ENCODE measurements around the gene WWOX.

The WWOX gene

DNA sequence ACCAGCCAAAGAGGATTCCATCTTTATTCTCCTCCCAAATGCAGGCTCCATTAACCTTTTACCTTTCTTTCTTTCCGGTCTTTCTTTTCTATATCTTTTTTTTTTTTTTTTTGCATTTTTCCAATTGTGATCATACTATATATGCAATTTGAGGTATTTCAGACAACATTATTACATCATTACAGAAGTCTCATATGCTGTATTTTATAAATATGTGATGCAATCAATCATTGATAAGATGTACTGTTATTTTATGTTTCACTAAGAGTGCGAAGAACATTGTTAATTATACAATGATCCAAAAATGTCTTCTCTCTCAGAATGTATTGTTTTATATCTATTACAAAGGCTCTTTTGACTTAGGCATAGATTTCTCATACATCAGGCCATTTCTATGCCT lies 683.1 kb downstream of the WWOX start:
- no peak for DNase-seq (ENCODE audit: low read depth in 1 of 2, low spot score in 1 of 2)

DNA sequence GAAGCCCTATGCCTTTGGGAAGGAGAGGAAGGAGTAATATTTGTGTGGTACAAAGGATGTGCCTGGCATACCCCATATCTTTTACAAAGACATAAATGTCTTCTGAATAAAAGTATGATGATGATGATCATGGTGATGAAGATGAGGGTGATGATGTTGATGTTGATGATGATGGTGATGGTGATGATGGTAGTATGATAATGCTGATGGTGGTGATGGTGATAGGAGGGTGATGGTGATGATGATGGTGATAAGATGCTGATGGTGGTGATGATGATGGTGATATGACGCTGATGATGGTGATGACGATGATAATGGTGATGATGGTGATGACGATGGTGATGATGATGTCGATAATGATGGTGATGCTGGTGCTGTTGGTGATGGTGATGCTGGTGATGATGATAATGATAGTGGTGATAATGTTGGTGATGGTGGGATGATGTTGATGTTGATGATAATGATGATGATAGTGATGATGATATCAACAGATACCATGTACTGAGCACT lies 684.2 kb downstream of the WWOX start:
- no peak for DNase-seq (ENCODE audit: low read depth in 1 of 2, low spot score in 1 of 2)

DNA sequence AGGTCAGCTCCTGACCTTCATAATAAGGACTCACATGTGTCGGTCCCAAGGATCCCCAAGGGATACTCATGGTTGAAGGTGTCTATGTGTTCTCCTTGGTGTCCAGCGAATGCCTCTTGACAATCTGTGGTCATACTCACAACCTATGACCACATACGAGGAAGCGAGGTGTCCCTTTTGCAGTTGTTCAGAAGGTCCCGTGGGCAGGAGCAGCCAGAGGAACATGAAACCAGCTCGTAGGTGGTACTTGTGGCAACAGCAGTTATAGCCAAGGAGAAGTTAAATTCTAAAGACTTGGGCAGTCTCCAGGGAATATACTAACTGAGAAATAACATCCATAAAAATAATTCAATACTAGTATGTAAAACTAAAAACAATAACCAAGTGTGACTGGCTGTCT lies 685.3 kb downstream of the WWOX start:
- DNase-seq (ENCODE audit: low read depth in 1 of 2, low spot score in 1 of 2) = no peak

DNA sequence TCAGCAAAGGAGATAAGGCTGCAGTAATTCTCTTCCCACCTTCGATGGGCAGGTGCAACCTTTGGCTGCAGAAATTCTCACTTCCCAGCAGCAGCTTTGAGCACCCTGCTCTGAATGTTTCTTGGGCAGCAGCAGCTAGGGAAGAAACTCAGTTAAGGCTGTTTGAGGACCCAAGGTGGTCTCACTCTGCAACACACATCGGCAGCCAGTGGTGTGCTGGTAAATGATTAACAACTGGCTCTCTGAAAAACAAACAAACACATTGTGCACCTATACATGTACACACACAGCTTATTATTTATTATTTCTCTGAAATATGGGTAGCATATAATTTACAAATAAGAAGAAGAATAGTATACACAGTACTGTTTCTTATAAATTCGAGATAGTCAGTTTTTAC lies 685.8 kb downstream of the WWOX start:
- no peak for DNase-seq (ENCODE audit: low read depth in 1 of 2, low spot score in 1 of 2)

DNA sequence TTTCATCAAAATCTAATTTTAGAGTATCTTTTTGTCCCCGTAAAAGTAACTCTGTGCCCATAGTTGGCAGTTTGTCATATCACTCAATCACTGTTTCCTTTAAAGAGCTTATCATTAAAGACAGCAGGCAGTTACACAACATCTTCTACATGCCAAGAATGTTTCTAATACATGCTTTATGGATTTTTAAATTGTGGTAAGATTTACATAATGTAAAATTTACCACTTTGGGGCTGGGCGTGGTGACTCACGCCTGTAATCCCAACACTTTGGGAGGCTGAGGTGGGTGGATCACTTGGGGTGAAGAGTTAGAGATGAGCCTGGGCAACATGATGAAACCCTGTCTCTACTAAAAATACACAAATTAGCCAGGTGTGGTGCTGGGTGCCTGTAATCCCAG lies 687.2 kb downstream of the WWOX start:
- DNase-seq (ENCODE audit: low read depth in 1 of 2, low spot score in 1 of 2) = no peak

DNA sequence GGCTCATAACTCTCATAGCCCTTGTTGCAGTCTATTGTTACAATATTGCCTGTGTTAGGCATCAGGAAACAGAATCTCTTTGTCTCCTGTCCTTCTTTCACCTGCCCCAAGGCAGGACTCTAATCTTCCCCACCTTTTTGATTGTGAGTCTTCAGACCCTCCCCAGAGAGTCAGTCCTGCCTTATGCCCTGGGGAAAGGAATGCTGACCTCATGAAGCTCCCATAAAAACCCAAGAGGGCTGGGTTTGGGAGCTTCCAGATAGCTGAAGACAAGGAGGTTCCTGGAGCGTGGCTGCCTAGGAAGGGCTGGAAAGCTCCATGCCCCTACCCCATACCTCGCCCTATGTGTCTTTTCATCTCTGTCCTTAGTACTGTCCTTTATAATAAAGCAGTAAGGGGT lies 688.8 kb downstream of the WWOX start:
- no peak for DNase-seq (ENCODE audit: low read depth in 1 of 2, low spot score in 1 of 2)

DNA sequence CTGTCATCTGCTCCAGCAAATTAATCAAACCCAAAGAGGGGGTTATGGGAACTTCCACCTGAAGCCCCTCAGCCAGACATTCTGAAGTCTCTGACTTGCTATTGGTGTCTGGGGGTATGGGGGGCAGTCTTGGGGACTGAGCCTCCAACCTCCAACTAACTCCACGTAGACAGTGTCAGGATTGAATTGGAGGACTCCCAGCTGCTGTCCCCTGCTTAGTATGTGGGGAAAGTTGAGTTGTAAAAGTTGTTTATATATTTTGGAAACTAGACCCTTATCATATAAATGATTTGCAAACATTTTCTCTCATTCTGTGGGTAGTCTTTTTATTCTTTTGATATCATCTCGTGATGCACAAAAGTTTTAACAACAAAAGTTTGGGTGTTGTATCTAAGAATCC lies 689.2 kb downstream of the WWOX start:
- DNase-seq (ENCODE audit: low read depth in 1 of 2, low spot score in 1 of 2) = no peak

DNA sequence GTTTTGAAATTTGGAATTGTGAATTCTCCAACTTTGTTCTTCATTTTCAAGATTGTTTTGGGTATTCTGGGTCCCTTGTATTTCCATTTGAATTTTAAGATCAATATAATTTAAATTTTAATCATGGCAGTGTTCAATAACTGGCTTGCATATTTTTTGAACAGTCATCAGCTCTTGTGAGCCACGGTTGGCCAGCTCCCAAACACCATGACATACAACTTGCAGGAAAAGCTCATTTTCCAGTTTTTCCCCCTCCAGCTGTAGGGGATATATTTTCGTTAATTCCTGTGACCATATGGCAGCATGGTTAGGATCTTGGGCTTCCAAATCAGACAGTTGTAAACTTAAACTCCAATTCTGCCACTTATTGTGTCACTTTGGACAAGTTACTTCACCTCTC lies 690.1 kb downstream of the WWOX start:
- no peak for DNase-seq (ENCODE audit: low read depth in 1 of 2, low spot score in 1 of 2)

DNA sequence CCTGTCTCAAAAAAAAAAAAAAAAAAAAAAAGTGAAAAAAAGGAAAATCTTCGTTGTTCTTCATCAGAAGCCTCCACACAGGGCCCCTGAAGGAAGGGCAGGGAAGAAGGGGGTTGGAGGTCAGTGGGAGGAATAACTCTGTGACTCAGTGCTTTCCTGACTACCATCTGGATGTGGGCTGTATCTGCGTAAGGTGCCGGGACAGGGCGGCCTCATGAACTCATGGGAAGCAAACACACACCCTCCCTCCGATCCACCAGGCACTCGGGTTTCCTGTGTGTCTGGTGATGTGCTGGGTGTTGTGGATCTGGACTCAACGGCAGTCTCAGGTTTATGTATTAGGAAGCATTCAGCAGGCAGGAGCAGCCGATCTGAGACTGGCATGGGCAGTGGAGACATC lies 691.6 kb downstream of the WWOX start:
- DNase-seq (ENCODE audit: low read depth in 1 of 2, low spot score in 1 of 2) = no peak

DNA sequence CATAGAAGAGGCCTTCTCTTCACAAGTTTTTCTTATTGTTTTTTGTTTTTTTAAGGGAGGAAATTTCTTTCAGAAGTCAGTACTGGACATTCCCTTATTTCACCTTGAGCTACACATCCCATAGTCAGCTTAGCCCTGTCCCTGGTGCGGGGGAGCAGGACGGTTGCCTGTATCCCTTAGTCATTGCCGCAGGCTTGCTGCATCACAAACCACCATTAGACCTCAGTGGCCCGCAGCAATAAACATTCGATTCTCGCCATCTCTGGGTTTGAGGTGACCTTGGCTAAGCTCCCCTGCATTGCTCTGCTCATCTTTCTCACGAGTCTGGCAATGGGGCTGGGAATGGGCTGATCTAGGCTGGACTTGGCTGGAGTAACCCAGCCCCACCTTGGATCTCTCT lies 692.5 kb downstream of the WWOX start:
- no peak for DNase-seq (ENCODE audit: low read depth in 1 of 2, low spot score in 1 of 2)

DNA sequence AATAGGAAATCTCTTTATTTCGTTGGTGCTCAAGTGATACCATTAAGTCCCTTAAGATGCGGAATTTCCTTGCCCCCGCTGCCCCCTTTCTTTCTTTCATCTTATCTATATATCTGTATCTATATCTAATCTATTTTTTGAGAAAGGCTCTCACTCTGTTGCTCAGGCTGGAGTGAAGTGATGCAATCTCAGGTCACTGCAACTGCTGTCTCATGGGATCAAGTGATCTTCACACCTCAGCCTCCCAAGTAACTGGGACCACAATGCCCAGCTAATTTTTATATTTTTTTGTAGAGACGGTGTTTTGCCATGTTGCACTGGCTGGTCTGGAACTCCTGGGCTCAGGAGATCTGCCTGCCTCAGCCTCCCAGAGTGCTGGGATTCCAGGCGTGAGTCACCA lies 693.5 kb downstream of the WWOX start:
- DNase-seq (ENCODE audit: low read depth in 1 of 2, low spot score in 1 of 2) = no peak

DNA sequence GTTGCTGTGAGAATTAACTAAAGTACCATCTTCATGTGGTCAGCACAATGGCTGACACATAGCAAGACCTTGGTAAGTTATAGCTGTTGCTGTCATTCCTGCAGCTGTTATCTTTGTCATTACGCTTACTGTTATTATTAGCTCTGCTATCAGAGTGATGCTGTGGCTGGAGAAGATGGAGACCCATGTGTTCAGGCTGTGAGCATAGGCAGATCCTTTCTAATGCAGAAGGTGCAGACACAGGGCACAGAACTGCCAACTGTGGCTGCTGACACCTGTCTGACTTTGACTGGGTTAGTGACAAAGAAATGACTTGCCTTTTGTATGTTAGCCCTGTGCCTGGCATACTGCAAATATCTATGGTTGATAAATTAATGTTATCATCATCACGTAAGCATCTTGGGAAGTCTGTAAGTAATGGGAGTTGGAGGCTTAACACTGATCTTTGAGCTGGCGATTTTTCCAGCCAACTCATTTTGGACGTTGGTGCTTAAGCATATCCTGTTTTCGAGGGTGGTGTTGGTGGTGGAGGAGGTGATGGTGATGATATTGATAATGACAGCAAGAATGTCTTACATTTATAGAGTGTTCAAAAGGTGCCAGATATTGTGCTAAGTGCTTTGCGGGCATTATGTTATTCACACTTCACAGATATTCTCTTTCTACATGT lies 695.3 kb downstream of the WWOX start:
- DNase-seq (ENCODE audit: low read depth in 1 of 2, low spot score in 1 of 2) = no peak

DNA sequence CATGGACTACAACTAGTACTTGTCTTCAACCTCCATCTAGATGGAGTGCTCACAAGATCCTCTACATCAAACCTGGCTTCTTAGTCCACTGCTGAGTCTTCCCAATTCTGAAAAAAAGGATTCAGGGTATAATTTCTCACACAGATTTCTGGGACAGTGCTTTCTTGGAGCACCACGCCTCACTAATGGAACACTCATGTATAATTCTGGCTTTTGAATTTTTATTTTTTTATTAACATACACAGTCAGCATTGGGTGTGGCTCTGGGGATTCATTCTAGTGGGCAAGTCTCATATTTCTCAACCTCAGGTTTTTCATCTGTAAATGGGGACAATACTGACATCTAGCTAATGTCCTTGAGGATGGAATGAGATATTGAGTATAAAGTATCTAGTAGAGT lies 696.0 kb downstream of the WWOX start:
- DNase-seq (ENCODE audit: low read depth in 1 of 2, low spot score in 1 of 2) = no peak

DNA sequence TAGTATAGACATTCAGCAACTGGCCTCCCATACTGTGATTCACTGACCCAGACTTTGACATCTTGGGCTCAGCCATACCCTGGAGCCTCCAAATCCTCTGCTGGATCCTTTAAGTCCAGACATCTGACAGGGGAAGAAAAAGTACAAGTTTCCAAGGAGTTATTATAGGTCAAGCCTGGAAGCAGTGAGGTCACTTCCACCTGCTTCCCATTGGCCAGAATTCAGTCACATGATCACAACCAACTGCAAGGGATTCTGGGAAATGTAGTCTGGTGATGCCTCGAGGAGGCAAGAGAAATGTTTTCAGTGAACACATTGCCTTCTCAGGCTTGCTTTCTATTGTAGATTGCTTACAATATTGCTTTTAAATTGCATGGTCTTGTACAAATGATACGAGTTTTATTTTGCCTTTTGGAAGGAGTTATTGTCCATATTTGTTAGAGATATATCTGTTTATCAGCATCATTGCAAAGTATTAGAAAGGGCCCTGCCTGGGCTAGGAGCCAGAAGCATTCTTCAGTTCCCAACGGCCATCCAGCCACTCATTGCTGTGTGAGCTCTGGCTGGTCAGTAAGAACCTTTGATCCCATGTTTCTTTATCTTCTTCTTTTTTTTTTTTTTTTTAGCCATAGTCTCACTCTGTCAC lies 696.9 kb downstream of the WWOX start:
- DNase-seq (ENCODE audit: low read depth in 1 of 2, low spot score in 1 of 2) = no peak

DNA sequence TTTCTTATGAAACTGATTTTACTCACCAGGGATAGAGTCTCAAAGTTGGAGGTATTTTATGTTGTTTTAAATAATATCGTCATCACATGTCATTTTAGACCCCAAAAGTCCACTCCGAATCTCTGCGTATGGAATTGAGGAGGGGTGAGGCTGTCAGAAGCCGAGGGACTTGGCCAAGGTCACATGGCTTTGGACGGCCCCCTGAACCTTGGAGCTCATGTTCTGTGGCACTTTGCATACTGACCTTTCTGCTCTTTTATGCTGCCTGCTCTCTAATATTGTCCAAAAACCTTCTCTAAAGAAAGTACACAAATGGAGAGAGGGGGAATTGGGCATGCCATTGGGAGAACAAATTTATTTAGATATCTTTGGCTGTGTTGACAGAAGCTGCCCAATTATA lies 700.0 kb downstream of the WWOX start:
- no peak for DNase-seq (ENCODE audit: low read depth in 1 of 2, low spot score in 1 of 2)

DNA sequence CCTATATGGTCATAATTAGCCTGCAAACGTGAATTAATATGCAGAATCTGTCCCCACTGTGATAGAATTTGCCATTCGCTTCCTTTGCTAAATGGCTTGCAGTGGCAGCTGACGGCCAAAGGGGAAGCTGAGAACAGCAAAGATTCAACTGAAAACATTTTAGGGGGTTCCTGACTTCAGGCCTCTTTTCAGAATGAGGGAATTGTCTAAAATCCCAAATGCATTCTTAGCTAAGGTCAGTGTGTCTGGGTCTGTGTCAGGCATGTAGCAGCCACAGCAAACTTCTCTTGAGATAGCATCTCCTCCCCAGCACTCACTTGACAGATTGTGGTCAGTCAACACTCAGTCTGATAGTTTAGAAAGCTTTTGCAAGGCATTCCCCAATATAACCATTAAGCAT lies 701.1 kb downstream of the WWOX start:
- DNase-seq (ENCODE audit: low read depth in 1 of 2, low spot score in 1 of 2) = no peak

DNA sequence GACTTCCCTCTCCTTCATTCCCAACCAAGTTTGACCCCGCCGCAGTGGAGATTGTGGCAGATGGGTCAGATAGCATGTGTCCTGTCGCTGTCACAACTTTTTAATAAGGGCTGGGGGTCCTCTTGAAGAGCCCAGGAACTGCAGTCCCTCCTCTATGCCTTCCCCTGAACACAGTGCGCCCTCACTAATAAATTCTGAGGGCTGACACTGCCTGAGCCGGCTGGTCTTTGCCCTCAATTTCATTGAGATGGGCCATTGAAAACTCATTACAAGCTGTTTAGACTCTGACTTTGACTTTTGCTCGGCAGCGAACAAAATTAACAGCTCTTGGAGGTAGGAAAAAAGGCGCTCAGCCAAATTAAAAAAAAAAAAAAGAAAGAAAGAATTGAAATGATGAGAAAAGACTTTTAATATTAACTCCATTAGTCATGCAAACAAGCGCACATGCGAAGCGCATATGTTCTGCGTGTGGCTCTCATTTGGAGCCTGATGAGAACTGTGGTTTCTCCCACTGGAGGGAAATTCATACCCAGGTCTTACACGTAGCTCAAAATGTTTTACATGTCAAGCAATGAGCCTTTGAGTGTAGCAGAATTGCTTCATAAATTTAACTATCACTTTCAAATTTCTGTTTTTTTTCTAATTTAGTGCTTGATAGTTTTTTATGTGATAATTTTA lies 704.7 kb downstream of the WWOX start:
- no peak for DNase-seq (ENCODE audit: low read depth in 1 of 2, low spot score in 1 of 2)

DNA sequence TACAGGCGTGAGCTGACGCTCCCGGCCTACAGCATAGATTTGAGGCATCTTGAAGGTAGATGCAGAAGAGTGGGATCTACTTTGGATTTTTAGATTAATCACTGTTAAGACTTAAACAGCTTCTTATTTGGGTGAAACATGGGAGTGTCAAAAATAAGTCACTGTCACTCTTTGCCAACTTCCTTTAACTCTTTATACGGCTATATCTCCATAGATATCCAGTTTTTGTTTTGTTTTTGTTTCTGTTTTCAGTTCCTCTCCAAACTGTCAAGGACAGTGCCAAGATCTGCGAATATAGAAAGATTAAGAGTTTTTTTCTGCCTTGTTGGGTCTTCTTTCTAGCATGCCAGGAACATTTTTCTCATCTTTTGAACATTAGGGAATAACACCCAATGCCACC lies 706.1 kb downstream of the WWOX start:
- DNase-seq (ENCODE audit: low read depth in 1 of 2, low spot score in 1 of 2) = no peak

DNA sequence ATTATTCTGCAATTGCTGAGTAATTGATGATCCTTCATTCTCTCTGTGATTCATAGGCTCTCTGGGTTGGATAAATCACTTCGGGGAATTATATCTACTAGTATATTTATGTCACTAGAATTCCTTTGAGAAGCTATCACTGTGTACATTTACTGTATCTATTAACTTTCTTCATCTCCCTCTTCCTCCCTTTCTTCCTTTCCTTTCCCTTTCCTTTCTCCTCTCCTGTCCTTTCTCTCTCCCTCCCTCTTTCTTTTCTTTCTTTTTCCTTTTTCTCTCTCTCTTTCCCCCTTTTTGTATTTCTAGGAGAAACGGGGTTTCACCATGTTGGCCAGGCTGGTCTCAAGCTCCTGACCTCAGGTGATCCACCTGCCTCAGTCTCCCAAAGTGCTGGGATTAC lies 711.8 kb downstream of the WWOX start:
- DNase-seq (ENCODE audit: low read depth in 1 of 2, low spot score in 1 of 2) = no peak

DNA sequence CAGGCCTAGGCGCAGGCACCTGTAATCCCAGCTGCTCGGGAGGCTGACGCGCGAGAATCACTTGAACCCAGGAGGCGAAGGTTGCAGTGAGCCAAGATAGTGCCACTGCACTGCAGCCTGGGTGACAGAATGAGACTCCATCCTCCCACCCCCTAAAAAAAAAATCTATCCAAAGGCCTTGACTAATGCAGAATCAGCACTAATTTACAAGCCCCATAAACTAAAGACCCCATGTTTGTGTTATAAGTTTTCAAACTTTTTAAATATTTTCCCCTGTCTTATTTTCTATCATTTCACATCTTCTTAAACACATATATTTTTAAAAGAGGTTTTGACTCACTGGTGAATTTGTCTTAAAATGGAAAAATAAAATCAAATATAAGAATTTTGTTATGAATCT lies 713.1 kb downstream of the WWOX start:
- DNase-seq (ENCODE audit: low read depth in 1 of 2, low spot score in 1 of 2) = no peak

DNA sequence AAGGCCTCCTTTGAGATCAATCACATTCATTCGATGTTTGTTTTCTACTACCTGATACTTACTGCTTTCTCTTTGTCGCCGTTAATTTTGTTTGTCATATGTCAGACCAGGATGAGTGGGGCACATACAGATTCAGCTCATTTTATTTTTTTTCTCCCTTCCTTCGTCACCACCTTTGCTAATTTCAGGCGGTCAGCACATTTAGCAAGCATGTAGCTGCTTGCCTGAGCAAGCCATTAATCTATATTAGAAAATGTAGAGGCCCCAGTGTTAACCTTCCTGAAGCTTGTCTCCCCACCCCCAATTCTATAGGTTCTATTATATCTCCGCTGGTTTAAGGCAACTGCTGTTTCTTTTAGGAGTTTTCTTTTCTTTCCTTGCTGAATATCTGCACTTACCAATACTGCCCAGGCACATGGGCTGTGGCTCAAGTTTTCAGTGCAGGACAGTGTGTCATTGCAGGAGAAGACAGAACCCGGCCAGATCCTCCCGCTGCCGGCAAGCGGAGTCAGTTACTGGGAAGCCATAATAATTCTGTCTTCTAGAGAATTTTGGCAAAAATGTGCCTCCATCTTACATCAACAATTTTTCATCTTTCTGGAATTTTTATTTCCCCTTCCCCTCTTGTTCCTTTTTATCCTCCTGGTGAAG lies 714.3 kb downstream of the WWOX start:
- no peak for DNase-seq (ENCODE audit: low read depth in 1 of 2, low spot score in 1 of 2)

DNA sequence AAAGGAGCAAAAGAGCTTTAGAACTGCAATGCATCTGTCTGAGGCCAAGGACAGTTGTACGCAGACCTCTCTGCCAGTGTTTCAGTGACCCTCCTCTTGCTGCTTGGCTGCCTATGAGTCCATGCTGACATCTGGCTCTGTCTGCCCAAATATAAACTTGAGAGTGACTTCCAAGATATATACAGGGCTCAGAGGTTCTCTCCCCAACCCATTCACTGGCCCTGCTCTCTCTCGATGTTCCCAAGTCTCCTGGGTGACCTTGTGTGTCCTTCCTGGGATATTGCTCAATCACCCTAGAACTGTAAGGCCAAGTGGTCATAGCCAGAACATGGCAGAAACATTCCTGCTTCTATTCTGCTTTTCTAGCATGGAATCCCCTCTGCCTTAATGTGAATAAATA lies 716.3 kb downstream of the WWOX start:
- DNase-seq (ENCODE audit: low read depth in 1 of 2, low spot score in 1 of 2) = no peak

All from activated T-helper 1 cell treated with anti-CD3 and anti-CD28 coated beads, Interleukin-2, amount 50 U/mL, for 16 hours (primary cell).